Head of caudate nucleus (tissue), 42 donors: Measurements from ENCODE around the gene KRTAP5-2.
A peak's percentile ranks its signal among the peaks of the same experiment; 100 is the strongest.

Experiments used
- DNase-seq, 42 donors: peaks; one replicate each; pipeline versions ENCODE4 v3.0.0 to v3.0.0-alpha.2; 2020 to 2021; ENCODE audit warnings: mixed read lengths in 7 of 42
- intact Hi-C: fragments of 100-400 bp; cut with DNase I; formaldehyde crosslinking; loops from one replicate; pipeline ENCODE4 v1.15.0; 2022

The KRTAP5-2 gene

GRCh38 chr11:1571760-1572196 is 26.3 kb downstream of the KRTAP5-2 start:
- intact Hi-C loops = no loop called here
- DNase-seq = peak in 1 of 42 donors; percentile 18

- intact Hi-C loops = no loop called here
- DNase-seq = peak in 19 of 42 donors; percentile 30 to 78 (median 60)
These were observed 27.0 kb downstream of the KRTAP5-2 start for GRCh38 chr11:1570896-1571759.

- no peak for DNase-seq
These were observed 27.6 kb downstream of the KRTAP5-2 start for GRCh38 chr11:1570531-1570895.

GRCh38 chr11:1570001-1570453 is 28.1 kb downstream of the KRTAP5-2 start:
- intact Hi-C loops = no loop called here
- DNase-seq = peak in 3 of 42 donors; percentile 7 to 14 (median 12)

More at GRCh38 chr11:1570531-1570895, 27.6 kb downstream of the KRTAP5-2 start:
- intact Hi-C loops = no loop called here

- DNase-seq = peak in 10 of 42 donors; percentile 33 to 71 (median 54)
- intact Hi-C loops = no loop called here
These were observed 28.8 kb downstream of the KRTAP5-2 start for GRCh38 chr11:1569251-1569780.

GRCh38 chr11:1568441-1568911 is 29.6 kb downstream of the KRTAP5-2 start:
- peak in 38 of 42 donors; percentile 50 to 93 (median 76) for DNase-seq
- intact Hi-C loops = no loop called here

- DNase-seq = no peak
- intact Hi-C loops = no loop called here
These were observed 30.4 kb downstream of the KRTAP5-2 start for GRCh38 chr11:1567721-1568100.

- no peak for DNase-seq
- intact Hi-C loops = no loop called here
These were observed 30.9 kb downstream of the KRTAP5-2 start for GRCh38 chr11:1567052-1567720.

GRCh38 chr11:1566381-1567051 is 31.6 kb downstream of the KRTAP5-2 start:
- DNase-seq = no peak
- intact Hi-C loops = no loop called here

GRCh38 chr11:1565904-1566247 is 32.2 kb downstream of the KRTAP5-2 start:
- intact Hi-C loops = no loop called here
- no peak for DNase-seq

- DNase-seq = peak in 3 of 42 donors; percentile 14 to 44 (median 21)
- intact Hi-C loops = no loop called here
These were observed 32.8 kb downstream of the KRTAP5-2 start for GRCh38 chr11:1565173-1565903.

GRCh38 chr11:1564535-1565172 is 33.4 kb downstream of the KRTAP5-2 start:
- peak; percentile 59 to 92 (median 82) for DNase-seq

GRCh38 chr11:1563697-1564534 is 34.2 kb downstream of the KRTAP5-2 start:
- peak in 1 of 42 donors; percentile 14 for DNase-seq
- intact Hi-C loops = no loop called here

More at GRCh38 chr11:1564535-1565172, 33.4 kb downstream of the KRTAP5-2 start:
- intact Hi-C loops = no loop called here

GRCh38 chr11:1563149-1563638 is 34.9 kb downstream of the KRTAP5-2 start:
- peak in 1 of 42 donors; percentile 15 for DNase-seq
- intact Hi-C loops = no loop called here

- no peak for DNase-seq
- intact Hi-C loops = no loop called here
These were observed 35.5 kb downstream of the KRTAP5-2 start for GRCh38 chr11:1562469-1563148.

GRCh38 chr11:1561955-1562354 is 36.1 kb downstream of the KRTAP5-2 start:
- DNase-seq = no peak
- intact Hi-C loops = no loop called here
